NCI-H748 (cell line): ENCODE data around the gene DACH1.

ENCODE experiments used
- DNase-seq: peaks from one replicate; lab custom pipeline; 2025; ENCODE audit not compliant: unreplicated experiment; lab: John Stamatoyannopoulos, UW

The DACH1 gene

DNA sequence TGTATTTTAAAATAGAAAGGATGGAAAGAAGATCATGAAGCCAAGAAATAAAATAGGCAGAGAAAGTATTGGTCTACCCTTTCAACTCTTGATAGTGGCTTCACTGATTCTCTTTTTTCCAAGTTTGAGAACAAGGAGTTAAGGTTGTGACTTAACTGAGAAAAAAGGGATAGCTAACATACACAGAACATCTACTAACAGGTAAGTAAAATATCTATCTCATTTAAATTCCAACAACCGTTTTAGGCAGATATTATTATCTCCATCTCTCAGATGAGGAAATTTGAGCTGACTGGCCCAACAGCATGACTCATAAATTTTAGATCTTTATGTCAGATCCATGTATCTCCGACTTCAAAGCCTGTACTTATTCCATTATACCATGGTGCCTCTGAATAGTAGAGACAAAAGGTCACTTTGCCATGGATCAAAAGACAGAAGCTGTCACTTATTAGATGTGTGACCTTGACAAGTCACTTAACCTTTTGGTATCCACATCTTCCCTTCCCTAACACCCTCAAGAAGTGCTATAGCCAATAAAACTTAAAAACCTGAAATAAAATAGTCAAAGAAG is 152.1 kb downstream of the DACH1 start:
- DNase-seq = no peak

DNA sequence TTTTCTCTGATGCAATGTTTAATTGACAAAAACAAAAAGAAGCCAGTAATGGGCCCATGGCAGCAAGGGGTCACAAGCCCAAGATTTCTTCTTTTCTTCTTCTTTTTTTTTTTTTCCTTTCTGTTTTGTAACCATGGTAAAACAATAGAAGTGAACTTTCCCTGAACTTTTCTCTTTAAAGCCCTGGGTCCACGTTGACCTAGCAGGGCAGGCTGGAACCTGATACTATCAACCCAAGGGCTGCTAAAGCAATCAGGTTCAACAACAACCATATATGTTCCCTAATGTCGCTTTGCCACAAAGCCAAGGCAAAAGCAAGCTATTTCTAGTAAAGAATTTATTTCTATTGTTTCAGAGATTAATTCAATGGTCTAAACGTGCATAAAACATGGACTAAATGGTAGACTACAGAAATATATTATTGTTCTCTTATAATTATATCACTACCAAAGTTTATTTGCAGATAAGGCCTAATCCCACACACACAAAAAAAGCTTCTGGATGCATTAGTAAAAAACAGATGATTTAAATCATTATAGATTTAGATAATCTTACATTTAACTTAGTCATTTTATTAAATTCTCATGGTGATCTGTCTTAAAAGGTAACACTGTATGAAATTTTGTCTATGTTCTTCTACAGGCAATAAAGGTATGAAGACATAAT is 153.9 kb downstream of the DACH1 start:
- peak; percentile 51 for DNase-seq

DNA sequence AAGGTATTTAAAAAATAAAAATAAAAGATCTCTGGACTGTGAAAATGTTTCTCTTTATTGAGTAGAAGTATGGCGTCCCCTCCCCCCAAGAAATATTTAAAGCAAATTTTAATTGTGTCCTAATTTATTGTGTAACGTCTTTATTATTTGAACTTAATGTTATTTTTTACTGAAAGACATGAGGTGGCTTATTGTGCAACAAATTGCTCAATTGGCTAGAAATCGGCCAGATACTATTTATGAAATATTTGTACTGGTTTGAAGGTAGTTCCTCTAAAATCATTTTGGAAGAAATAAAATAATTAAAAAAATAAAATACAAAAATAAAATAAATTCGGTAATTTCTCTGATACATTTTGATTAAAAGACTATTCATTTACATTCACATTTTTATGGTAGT is 162.3 kb downstream of the DACH1 start:
- no peak for DNase-seq

DNA sequence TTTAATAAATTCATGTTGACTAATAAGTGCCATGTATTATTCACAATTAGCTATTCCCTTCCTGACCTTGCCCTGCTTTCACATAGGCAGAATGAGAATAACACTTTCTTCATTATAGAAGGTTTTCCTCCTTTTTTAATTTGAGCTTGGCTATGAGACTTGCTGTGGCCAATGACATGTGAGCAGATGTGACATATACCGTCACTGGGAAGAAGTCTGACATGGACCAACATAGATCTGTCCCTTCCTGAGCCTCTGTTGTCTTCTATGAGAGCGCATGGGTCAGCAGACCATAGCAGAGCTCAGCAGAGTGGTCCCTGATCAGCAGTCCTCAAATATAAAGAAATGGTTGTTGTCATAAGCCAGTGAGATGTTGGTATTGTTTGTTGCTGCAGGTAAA is 163.9 kb downstream of the DACH1 start:
- DNase-seq = no peak

DNA sequence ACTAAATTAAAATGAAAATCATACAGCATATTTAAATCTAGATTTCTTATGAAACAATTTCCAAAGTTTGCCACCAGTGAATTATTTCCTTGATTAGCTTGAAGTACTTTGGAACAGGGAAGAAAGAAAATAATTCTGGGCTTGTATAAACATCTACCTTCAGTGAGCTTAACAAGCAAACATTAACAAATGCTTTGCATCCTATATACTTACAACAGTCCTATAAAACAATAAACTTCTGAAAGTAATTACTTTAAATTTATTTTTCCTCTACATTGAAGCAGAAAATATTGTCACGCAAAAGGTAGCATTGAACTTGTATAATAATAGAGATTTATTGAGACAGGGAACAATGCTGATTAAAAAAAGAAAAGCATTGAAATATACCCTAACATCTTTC is 164.8 kb downstream of the DACH1 start:
- DNase-seq = no peak

DNA sequence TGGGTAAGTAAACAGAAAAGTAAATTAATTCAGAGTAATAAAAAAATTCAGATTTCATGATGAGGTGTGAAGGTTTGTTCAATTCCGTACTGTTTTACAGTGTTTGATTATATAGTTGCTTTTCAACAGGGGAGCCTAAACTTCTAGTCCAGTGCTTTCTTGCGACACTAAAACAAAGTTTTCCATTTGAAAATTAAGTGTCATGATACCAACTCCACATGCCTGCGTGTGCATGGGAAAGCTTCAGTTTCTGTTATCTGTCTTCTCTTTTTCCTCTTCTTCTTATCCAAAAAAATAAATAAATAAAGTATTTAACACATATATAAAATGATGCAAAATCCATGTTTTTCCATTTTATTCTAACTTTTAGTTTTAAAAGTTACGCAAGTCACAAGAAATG is 165.3 kb downstream of the DACH1 start:
- no peak for DNase-seq

DNA sequence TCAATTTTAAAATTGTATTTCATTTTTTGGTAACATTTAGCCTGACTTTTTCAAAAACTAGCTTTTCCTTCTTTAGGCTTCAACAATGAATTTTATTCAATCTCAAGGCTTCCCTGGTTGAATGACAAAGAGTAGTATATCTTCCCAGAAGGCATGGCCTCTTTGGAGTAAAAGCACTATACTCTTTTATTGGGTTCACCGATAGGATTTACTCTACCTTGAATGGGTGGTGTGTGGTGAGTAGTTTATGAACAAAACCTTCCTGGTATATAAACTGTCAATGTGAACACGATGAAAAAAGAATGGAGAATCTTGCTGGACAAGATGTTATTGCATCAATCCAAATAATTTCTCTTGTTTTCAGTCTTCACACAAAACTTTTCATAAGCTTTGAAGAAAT is 167.7 kb downstream of the DACH1 start:
- DNase-seq = no peak

DNA sequence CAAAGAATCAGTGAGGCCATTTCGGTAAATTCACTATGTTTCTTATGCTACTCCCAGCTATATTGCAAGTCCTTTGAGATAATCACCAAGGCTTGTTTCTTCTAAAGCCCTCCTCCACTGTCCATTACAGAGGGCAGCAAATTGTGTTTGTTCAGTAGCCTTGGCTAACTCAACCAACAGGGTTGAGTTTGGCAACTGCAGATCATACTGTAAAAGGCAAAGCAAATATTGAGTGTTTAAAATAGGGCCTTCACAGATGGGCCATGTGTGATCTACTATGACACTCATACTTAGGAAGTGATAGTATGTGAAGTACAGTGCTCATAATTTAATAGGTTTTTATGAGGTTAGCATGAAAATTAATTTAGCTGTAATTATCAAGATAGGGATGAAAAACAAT is 171.3 kb downstream of the DACH1 start:
- peak; percentile 44 for DNase-seq

DNA sequence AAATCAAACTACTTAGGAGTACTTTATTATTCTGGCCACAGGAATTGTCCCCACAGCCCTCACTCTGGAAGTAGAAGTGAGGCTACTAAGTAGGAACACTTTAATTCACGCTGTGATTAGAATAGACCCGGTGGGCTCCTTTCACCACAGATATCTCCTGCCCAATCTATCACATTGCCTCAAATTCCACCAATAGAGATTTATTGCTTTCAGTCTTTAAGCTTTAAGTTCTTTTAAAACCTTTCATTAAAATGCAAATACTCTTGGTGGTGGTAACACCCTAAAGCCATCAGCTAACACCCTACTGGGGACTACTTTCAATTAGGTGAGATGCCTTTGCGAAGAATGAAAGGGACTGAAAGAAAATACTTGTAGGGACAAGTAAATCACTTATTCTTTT is 181.9 kb downstream of the DACH1 start:
- no peak for DNase-seq

DNA sequence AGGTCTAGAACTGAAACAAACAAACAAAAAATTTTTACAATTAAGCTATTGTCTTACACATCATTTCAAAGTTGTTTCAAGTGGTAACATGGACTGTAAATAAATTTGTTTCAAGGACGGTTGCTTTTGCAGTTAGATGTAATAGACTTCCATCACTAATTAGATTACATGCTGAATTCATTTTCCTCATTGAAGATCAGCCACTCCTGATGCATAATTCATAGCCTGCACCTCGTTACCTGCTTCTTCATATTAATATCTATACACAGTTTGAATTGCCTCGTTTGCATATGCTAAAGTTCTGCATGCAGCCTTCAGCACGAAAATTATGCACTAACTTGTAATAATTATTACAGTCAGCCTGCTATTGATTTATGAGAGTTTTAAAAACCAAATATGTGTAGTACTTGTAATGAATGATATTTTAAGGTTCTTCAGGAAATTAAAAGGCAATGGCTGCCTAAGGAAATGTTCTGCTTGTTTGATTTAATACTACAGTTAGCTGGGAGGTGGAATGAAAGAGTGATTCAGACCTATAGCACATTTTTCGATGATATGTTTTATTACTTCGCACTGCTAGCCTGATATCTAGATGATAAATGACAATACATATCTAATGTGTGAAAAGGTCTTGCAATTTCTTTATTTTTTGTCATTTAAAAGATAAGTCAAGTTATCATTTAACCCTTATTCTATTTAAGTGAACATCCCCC is 184.9 kb downstream of the DACH1 start:
- DNase-seq = no peak

DNA sequence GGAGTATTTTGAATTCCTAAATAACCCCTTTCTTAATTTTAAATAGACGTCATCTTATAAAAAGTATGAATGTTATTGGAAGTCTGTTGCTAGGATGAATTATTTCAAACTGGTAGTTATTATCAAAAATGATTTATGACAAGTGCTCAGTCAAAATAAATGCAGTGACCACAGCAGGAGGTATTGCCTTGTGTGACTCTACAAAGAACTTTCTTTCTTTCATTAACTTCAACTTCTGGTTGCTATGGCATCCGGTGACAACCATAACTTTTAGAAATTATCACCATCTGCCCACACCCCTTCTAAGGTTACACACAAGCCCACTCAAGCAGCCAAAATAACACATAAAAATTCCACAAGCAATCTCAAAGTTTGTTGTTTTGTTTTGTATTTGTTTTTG is 189.9 kb downstream of the DACH1 start:
- DNase-seq = peak; percentile 10

DNA sequence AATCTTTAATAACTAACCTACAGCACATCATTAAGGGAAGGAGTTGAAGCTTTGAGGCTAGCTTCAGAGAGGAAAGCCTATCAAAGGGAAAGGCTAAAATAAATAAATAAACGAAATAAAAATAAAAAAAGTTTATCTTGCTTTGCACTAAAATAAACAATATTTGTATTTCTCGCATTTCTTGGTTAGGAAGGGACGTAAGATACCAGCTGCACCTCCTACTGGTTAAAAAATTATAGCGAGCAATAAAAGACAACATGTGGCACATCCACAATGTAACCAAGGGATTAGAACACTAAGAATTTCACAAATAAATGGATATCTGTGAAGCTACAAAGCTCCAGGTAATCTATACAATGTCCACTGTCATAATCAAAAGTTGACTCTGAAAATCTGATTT is 194.5 kb downstream of the DACH1 start:
- no peak for DNase-seq

DNA sequence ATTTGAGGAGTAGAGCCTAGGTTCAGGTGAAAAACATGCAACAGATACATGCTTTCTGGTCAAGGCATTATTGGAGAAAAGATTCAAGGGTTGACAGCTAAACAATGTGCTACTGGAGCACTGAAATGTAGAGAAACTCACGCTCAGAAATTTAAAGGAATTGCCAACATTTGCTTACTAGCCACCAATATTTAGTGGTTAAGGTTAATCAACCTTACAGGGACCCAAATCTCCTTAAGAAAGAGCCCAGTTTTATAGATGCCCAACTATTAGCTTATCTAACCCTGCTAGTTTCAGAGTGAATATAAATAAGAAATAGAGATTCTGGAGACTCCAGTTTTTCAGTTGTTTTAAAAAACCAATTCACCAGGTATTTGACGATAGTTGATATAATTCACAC is 203.6 kb downstream of the DACH1 start:
- no peak for DNase-seq

DNA sequence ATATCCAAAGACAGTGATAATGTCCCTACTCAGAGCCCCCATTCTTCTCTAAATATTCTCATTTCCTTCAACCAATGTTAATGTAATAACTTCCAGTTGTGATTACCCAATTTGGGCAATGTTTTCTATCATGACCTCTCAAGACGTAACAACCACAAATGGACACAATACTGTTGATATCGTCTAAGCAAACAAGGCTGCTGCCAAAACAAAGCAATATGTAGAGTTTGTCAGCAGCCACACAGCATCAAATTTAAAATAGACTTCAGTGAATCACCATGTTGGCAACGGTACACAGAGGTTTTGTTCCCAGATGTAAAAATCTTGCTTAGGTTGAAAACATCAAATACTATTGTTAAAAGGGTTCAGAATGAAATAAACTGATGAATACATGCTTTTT is 205.1 kb downstream of the DACH1 start:
- peak; percentile 71 for DNase-seq

DNA sequence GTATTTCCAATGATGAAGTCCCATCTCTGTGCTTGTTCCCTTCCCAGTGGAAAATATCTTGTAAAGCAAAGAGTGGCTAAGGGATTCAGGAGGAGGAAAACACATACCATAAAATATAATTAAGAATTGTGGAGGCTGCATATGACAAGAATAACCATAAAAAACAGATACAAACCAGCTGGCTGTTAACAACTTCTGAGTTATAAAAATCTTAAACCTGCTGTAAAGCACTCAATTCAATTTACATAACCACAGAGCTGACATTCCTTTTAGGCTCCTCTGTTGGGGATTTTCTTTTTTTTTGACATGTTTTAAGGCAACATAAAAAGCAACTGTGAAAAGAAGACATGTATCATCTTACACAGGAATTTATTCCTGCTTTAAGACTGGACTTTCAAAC is 207.6 kb downstream of the DACH1 start:
- DNase-seq = no peak

DNA sequence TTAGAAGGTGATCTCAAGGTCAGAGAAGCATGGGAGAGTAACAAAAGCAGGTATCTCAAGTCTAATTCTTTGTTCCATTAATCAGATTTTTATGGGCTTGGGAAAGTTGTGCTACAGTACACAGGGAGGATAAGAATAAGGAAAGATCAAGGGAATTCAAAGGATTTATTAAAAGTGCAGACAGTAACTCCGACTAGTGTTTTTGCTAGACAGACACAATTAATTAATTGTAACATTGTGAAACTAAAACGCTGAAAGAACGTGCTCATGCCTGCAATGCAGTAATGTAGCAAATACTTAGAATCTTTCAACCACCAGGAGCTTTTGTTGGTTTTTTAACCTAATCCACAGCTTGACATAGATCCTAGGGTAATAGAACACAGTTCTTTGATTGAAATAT is 221.5 kb downstream of the DACH1 start:
- DNase-seq = no peak

DNA sequence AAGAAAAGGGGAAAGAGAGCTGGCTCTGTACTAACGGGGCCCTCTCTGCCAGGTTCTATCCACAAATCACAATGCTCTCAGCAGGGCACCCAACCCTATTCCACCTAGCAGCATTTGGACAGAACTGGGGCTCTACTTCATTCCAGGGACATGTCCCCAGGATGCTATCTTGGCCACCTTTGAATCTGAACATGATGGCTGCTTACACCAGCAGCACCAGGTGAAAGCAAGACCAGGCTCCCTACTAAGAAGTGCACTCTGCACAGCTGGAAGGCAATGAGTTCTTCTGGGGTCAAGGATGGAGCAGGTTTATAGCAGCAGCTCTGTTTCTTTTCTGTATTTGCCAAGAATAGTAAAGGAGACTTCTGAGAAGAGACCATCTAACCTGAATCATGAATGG is 222.4 kb downstream of the DACH1 start:
- no peak for DNase-seq

DNA sequence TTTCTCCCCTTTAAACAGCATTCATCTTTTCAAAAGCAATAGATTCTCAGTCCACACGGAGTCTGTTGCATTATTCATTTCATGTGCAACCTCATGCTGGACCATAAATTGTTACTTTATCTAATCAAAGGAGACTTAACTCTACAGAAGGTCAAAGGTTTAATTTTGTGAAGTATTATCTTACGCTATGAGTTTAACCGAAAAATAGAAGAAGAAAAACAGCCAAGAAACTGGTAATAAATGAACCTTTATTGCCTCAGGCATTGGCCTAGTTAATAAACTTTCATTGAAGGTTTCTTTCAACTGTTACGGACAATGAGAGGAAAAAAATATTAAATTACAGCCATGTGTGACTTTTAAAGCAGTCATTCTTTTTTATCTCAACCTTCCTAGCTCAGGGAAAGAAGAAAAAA is 223.6 kb downstream of the DACH1 start:
- DNase-seq = no peak

DNA sequence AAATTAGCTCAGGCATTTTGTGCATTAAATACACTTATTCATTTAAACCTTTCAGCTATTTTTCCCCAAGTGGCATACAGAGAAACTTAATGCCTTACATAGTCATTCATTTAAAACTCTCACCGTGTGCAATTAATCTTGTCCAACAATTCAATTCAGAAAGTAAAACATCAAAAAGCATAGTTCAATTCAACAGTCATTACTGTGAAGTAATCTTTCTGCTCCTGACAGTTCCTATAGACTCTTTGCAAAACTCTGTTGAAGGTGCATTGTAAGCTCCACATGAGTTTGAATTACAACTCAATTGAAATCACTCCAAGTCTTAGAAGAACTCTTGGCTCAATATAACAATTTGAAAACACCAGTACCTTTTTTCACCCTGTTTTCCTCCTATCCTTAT is 228.3 kb downstream of the DACH1 start:
- DNase-seq = no peak

DNA sequence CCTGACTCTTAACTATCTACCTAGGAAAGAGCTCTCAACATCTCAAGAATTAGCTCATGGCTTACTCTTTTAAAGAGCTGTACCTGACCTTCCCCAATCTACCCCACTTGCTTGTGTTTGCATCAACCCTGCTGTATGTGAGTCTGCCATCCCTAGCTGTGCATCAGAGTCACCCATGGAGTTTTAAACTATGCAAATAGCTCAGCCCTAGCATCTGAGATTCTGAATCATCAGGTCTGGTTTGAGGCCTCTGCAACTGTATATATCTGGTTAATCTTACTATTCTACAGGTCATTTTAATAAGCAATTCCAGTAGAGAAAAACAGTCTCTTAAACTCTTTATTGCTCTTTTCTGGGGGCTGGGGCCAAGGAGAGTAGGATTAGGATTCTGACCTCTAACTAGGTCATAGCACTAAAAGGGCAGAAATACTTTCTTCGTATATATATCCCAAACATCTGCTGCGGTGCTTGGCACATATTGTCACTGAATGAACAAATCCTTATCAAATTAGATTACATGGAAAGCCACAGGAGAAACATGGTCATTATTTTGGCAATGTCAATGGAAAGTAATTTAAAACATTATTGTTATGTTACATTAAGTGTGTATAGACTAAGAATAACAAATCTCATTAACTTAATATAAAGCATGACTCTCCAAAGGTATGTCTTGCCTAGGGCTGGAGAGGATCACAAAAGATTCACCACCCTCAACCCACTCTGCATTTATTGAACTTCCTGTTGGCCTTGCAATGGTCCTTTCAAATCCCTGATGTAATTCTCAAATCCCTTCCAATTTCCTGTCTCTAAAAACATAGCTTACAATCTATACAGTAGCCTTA is 232.2 kb downstream of the DACH1 start:
- no peak for DNase-seq

DNA sequence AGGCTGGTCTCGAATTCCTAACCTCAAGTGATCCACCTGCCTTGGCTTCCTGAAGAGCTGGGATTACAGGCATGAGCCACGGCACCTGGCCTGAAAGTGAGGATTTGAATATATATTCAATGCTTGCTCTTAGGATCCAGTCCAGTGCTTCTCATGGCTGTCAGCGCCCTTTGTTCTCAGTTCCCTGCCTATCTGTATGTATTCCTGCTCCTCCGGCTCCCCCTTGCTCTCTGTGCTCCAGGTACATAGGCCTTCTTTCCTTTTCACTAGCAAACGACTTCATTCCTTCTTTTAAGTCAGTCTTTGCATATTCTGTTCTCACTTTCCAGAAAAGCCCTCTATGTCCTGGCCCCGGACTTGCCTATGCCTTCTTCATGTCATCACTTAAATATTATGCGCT is 232.8 kb downstream of the DACH1 start:
- no peak for DNase-seq

DNA sequence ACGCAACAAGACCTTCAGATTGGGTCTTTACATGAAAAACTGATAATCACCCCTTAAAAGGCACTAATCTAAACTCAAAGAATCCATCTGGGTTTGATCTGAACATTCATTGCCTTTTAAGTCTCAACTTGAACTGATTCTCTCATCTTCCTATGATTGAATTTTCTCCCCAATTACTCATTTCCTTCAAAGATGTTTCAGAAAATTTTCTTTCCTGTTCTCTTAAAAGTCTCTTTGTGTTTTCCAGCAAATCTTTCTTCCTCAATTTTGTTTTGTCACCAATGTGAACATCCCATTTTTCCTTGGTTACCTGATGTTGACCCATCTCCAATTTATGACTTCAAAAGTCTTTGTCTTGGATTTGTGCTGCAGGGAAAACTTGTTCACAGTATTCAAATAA is 234.3 kb downstream of the DACH1 start:
- DNase-seq = no peak
